CD4-positive, alpha-beta T cell (primary cell): ENCODE measurements around the gene ELANE. TPM values are rescaled to one million over a fixed set of nuclear protein-coding genes. Genes with fewer than 3 reads are reported as not detected.

Experiments used
- ATAC-seq: fragments of 200-7000 bp; cut with Tn5 transposase; one replicate; pipeline ENCODE4 v1.10.0; 2022; ENCODE audit warnings: mild to moderate bottlenecking; ENCODE audit not compliant: poor library complexity
- CTCF ChIA-PET: fragments of 350-600 bp; sonication (Branson Sonifier 250); formaldehyde crosslinking; loops from one replicate; lab custom pipeline; 2021; ENCODE audit warnings: antibody characterized with exemption, inconsistent platforms; lab: Charles Lee
- POLR2A ChIA-PET: fragments of 350-600 bp; sonication (Branson Sonifier 250); formaldehyde crosslinking; loops from one replicate; lab custom pipeline; 2021; ENCODE audit warnings: antibody characterized with exemption, inconsistent platforms; lab: Charles Lee
- DNase-seq, 14 experiments: peaks; one replicate each; pipeline ENCODE4 v3.0.0-alpha.2; 2013 to 2020; ENCODE audit warnings: mixed read lengths in 2 of 14
- H3K27ac ChIP-seq, 2 donors: one replicate each; pipeline versions ENCODE4 v1.5.1 to v1.7.0; 2013; ENCODE audit warnings: low read length in 2 of 2, low read depth in 1 of 2, mild to moderate bottlenecking in 1 of 2
- H3K27me3 ChIP-seq, 2 experiments: 1 replicate in 1 of 2; 2 replicates in 1 of 2; pipeline versions ENCODE4 v1.6.1 to v1.7.0; 2013; ENCODE audit warnings: low read length in 2 of 2, control low read depth in 1 of 2, mild to moderate bottlenecking in 1 of 2, moderate library complexity in 1 of 2; ENCODE audit not compliant: insufficient read depth in 2 of 2, control insufficient read depth in 1 of 2
- H3K36me3 ChIP-seq: one replicate; pipeline ENCODE4 v1.6.1; 2013; ENCODE audit warnings: low read length, control low read depth; ENCODE audit not compliant: insufficient read depth
- H3K4me1 ChIP-seq: one replicate; pipeline ENCODE4 v1.6.1; 2013; ENCODE audit warnings: low read length, control low read depth; ENCODE audit not compliant: insufficient read depth
- H3K4me3 ChIP-seq: one replicate; pipeline ENCODE4 v1.5.1; 2013; ENCODE audit warnings: mild to moderate bottlenecking, low read length, moderate library complexity
- H3K9me3 ChIP-seq, 2 experiments: 1 replicate in 1 of 2; 2 replicates in 1 of 2; pipeline versions ENCODE4 v1.6.1 to v1.7.0; 2013; ENCODE audit warnings: low read length in 2 of 2, mild to moderate bottlenecking in 2 of 2, control low read depth in 1 of 2, moderate library complexity in 1 of 2; ENCODE audit not compliant: control insufficient read depth in 1 of 2, insufficient read depth in 1 of 2
- H3K27ac Mint-ChIP-seq: one replicate; pipeline ENCODE4 v1.8.0; 2020; ENCODE audit warnings: mixed read lengths
- H3K27me3 Mint-ChIP-seq: one replicate; pipeline ENCODE4 v1.8.0; 2021; ENCODE audit warnings: mixed read lengths
- H3K36me3 Mint-ChIP-seq: one replicate; pipeline ENCODE4 v1.8.0; 2021; ENCODE audit warnings: low read depth, mixed read lengths
- H3K4me1 Mint-ChIP-seq: one replicate; pipeline ENCODE4 v1.8.0; 2021; ENCODE audit warnings: low read depth, mixed read lengths
- H3K4me3 Mint-ChIP-seq: one replicate; pipeline ENCODE4 v1.8.0; 2020; ENCODE audit warnings: mild to moderate bottlenecking, mixed read lengths
- H3K9me3 Mint-ChIP-seq: one replicate; pipeline ENCODE4 v1.8.0; 2020; ENCODE audit warnings: mixed read lengths
- CTCF ChIP-seq: fragments of 200-600 bp; IDR thresholded peaks from one replicate; pipeline ENCODE4 v1.8.0; 2022; ENCODE audit warnings: antibody characterized with exemption, mild to moderate bottlenecking
- intact Hi-C, 2 experiments: fragments of 100-400 bp; cut with DNase I in 1 of 2; cut with micrococcal nuclease in 1 of 2; formaldehyde crosslinking; loops; one replicate each; pipeline versions ENCODE4 v1.15.1 to v1.9.0; 2023 to 2025; cut with DNase I, micrococcal nuclease
- total RNA-seq, 174 experiments: library from RNA in 2 of 174; stranded (reverse) in 2 of 174; gene quantifications; one replicate each; pipeline ENCODE4 v1.2.3 and lab custom pipeline; 2021 to 2026

The ELANE gene
- total RNA-seq, 2 experiments from 2014 or later: not detected

GRCh38 chr19:811506-812048 lies 40.5 kb upstream of the ELANE start:
- H3K4me1 ChIP-seq: peaks cover 5% of the 10 kb centered on the region
- peaks cover 7% of the 10 kb centered on the region for H3K4me1 Mint-ChIP-seq
- H3K27me3 ChIP-seq: no peaks in the 10 kb centered on the region
- no peak overlapping the region for H3K4me3 Mint-ChIP-seq
- H3K36me3 ChIP-seq: peaks cover 57% of the 10 kb centered on the region
- H3K9me3 Mint-ChIP-seq: no peaks in the 10 kb centered on the region
- H3K36me3 Mint-ChIP-seq: peaks cover 60% of the 10 kb centered on the region
- H3K27ac Mint-ChIP-seq: no peak overlapping the region
- ATAC-seq: no peak
- ChIA-PET POLR2A (no interaction called here), CTCF (no interaction called here)
- H3K9me3 ChIP-seq: peaks cover 0 to 11% of the 10 kb centered on the region in 2 experiments
- TF ChIP-seq CTCF: no peak
- H3K27me3 Mint-ChIP-seq: no peaks in the 10 kb centered on the region
- intact Hi-C loops: no loop called here
- H3K27ac ChIP-seq: no peak overlapping the region
- no peak for DNase-seq
- no peak overlapping the region for H3K4me3 ChIP-seq

- DNase-seq: no peak
- no peaks in the 10 kb centered on the region for H3K9me3 Mint-ChIP-seq
- no peak for TF ChIP-seq CTCF
- H3K27ac Mint-ChIP-seq: no peak overlapping the region
- ATAC-seq: no peak
- no peak overlapping the region for H3K4me3 Mint-ChIP-seq
- Histone ChIP-seq H3K36me3 (peaks cover 50% of the 10 kb centered on the region), H3K27me3 (no peaks in the 10 kb centered on the region), H3K27ac (no peak overlapping the region), H3K4me3 (no peak overlapping the region), H3K9me3 (peaks cover 0 to 11% of the 10 kb centered on the region in 2 experiments), H3K4me1 (no peaks in the 10 kb centered on the region)
- ChIA-PET CTCF (no interaction called here), POLR2A (no interaction called here)
- H3K4me1 Mint-ChIP-seq: peaks cover 5% of the 10 kb centered on the region
- intact Hi-C loops: no loop called here
- H3K36me3 Mint-ChIP-seq: peaks cover 59% of the 10 kb centered on the region
- no peaks in the 10 kb centered on the region for H3K27me3 Mint-ChIP-seq
Measured at GRCh38 chr19:812049-812746, 39.9 kb upstream of the ELANE start.

GRCh38 chr19:812747-813218 lies 39.3 kb upstream of the ELANE start:
- no peaks in the 10 kb centered on the region for H3K9me3 Mint-ChIP-seq
- intact Hi-C loops: no loop called here

More at GRCh38 chr19:812747-813218, 39.3 kb upstream of the ELANE start:
- H3K9me3 ChIP-seq: peaks cover 0 to 11% of the 10 kb centered on the region in 2 experiments
- no peak overlapping the region for H3K27ac ChIP-seq
- Mint-ChIP-seq H3K4me1 (no peaks in the 10 kb centered on the region), H3K27ac (no peak overlapping the region), H3K4me3 (no peak overlapping the region), H3K27me3 (no peaks in the 10 kb centered on the region), H3K36me3 (peaks cover 54% of the 10 kb centered on the region)
- POLR2A ChIA-PET: no interaction called here
- no peaks in the 10 kb centered on the region for H3K27me3 ChIP-seq
- no peak for TF ChIP-seq CTCF
- peaks cover 45% of the 10 kb centered on the region for H3K36me3 ChIP-seq
- ATAC-seq: no peak
- H3K4me1 ChIP-seq: no peaks in the 10 kb centered on the region
- CTCF ChIA-PET: interaction anchor here (0.6 kb wide), 1 partner anchor 160 kb away, joined by 3 read pairs; no protein-coding TSS in a partner anchor
- no peak for DNase-seq
- no peak overlapping the region for H3K4me3 ChIP-seq
